NCI-H1105 (cell line): ENCODE results near the gene UAP1.
A peak's percentile ranks its signal among the peaks of the same experiment; 100 is the strongest.

Experiments
- DNase-seq: peaks from one replicate; lab custom pipeline; 2025; lab: John Stamatoyannopoulos, UW

Gene UAP1

GRCh38 chr1:162561616-162562469, at the start of gene UAP1:
Gene UAP1, plus strand, starts transcription at chr1:162561722. Its CDS starts 4,347 bp downstream, at chr1:162566069.
- DNase-seq, result no peak

- DNase-seq, result no peak
Measured at GRCh38 chr1:162527314-162527713, 34.2 kb upstream of the UAP1 start.

GRCh38 chr1:162530307-162530987, 31.1 kb upstream of the UAP1 start:
- no peak for DNase-seq

GRCh38 chr1:162530988-162531319, 30.6 kb upstream of the UAP1 start:
- no peak for DNase-seq

- DNase-seq, result no peak
Measured at GRCh38 chr1:162535501-162535900, 26.0 kb upstream of the UAP1 start.

GRCh38 chr1:162536511-162536910, 25.0 kb upstream of the UAP1 start:
- no peak for DNase-seq

- DNase-seq, result no peak
Measured at GRCh38 chr1:162537216-162537615, 24.3 kb upstream of the UAP1 start.

GRCh38 chr1:162538815-162539431, 22.6 kb upstream of the UAP1 start:
- DNase-seq, result no peak

GRCh38 chr1:162541619-162542141, 19.8 kb upstream of the UAP1 start:
- DNase-seq, result no peak

- DNase-seq, result no peak
Measured at GRCh38 chr1:162543228-162543627, 18.3 kb upstream of the UAP1 start.

GRCh38 chr1:162548170-162548569, 13.4 kb upstream of the UAP1 start:
- no peak for DNase-seq

- no peak for DNase-seq
Measured at GRCh38 chr1:162549001-162549400, 12.5 kb upstream of the UAP1 start.

- no peak for DNase-seq
Measured at GRCh38 chr1:162550925-162551324, 10.6 kb upstream of the UAP1 start.

- no peak for DNase-seq
Measured at GRCh38 chr1:162551969-162552683, 9.4 kb upstream of the UAP1 start.

- no peak for DNase-seq
Measured at GRCh38 chr1:162552684-162553252, 8.8 kb upstream of the UAP1 start.

- no peak for DNase-seq
Measured at GRCh38 chr1:162554258-162554657, 7.3 kb upstream of the UAP1 start.

- no peak for DNase-seq
Measured at GRCh38 chr1:162557536-162557935, 4.0 kb upstream of the UAP1 start.

- DNase-seq, result peak; percentile 18
Measured at GRCh38 chr1:162560303-162561036, 1.1 kb upstream of the UAP1 start.

- DNase-seq, result peak; percentile 93
Measured at GRCh38 chr1:162561037-162561615, 396 bp upstream of the UAP1 start.

GRCh38 chr1:162562470-162562828, 927 bp downstream of the UAP1 start:
- DNase-seq, result no peak

GRCh38 chr1:162564762-162565218, 3.3 kb downstream of the UAP1 start:
- no peak for DNase-seq
